HG03469 (cell line): ENCODE data around the gene LDAH.
"Not testable (repeated sequence)": the region's sequence is repeated elsewhere in the genome, so short reads cannot be mapped to it uniquely, and the experiment has no call there.

ENCODE experiments used
- ATAC-seq: cut with Tn5 transposase; IDR thresholded peaks from one replicate; pipeline ENCODE4 v1.9.1; 2021; ENCODE audit warnings: mild to moderate bottlenecking, moderate library complexity, moderate number of reproducible peaks; ENCODE audit not compliant: unreplicated experiment

Gene LDAH

DNA sequence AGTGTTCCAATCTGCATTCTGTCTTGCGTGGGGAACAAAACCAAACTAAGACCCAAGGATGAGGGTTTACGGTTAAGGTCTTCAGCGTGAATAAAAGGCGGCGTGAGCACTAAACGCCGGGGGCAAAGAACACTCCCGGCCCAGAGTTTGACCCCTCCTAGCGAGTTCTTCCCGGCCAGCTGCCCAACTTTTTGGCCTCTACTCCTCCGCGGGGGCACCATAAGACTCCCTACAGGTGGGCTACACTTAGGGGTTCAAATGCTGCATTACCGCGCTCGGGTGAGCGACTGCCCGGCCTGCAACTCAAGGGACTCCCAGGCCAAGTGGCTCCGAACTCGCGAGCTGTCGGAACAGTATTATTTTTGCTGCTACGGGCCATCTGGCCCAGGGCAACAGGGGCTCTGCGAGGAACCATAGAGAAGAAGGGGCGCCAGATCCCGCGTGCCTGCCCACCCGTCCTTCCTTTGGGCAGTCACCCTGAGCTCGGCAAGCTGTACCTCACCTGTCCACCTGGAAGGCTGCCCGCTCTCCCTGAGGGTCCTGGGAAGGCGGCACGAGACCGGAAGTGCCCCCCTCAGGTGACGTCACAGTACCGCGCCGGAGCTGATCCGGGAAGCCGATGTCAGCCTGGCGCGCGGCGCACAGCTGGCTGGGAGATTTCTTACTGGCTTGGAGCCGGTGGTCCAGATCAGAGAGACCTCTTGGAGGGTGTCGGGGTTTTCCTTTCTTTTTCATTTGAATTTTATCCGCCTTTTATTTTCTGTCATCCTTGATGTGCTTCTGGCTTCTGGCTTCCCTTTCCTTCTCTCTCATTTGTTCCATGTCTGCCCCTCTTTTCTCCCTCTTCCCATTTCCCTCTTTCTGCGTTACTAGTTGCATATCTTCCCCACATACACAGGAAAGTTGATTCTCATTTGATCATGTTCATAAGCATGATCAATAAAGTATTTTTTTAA is at the start of gene LDAH:
Gene LDAH (minus strand): TSS at position 567 of the 956 bp plus-strand sequence. CDS start 21,638 bp downstream, outside the sequence.
- peak; percentile 88 for ATAC-seq

DNA sequence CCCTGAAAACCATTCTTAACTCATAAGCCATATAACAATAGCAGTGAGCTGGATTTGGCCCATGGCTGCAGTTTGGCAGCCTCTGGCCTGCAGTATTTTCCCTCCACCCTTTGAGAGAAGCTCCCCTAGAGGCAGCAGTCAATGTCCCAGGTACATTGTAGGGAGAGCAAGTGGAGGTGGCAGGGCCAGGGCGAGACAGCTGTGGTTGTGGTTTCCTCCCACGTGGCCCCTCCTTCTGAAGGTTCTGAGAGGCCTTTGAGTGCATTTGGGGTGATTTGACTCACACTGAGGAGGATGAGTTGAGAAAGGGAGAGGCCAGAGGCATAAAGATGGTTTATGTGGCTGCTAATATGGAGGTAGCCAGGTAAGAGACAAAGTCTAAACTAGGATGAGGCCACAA is 45.5 kb upstream of the LDAH start:
- peak; percentile 97 for ATAC-seq

DNA sequence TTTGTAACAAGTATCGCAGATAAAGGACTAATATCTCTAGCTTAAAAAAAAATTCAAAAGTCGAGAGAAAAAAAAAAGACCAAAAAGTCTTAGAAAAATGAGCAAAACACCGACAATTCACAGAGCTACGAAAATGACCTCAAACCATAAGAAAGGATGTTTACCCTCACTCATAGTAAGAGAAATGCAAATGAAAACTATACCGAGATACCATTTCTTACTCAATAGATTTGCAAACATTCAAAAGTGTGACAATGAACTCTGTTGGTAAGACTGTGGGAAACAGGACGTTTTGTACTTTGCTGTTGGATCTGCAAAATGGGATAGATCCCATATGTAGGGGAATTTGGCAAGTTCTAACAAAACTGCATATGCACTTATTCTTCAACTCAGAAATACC is 39.9 kb upstream of the LDAH start:
- no peak for ATAC-seq

DNA sequence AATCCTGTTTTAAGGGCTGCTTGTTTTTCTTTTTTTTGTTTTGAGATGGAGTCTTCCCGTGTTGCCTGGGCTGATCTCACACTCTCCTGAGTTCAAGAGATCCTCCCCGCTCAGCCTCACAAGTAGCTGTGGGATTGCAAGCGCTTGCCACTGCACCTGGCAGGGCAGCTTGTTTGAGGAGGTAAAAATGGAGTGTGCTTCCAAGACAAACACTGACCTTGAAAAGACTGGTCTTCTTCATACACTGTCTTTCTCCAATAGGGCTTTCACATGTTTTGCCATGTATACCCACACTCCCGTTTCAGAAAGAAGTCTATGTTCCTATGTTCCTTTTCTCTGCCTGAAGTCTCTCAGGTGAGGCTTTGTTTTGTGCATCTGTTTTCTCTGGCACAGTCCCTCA is 32.6 kb upstream of the LDAH start:
- no peak for ATAC-seq

DNA sequence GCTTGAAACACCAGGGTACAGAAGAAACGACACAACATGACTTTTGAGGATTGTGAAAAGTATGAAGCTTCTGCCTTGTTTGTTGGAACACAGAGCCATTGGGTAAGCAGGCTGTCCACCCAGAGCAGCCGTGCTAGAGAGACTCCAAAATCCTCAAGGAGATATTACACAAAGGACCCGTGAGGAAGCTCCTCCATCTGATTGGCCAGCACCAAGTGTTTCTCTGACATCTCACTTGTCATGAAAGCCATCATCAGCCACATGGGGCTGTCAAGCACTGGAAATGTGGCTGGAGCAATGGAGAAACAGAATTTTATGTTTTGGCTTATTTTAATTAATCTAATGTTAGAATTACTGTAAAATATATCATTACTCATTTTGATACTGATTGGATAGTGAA is 29.8 kb upstream of the LDAH start:
- ATAC-seq, result no peak

DNA sequence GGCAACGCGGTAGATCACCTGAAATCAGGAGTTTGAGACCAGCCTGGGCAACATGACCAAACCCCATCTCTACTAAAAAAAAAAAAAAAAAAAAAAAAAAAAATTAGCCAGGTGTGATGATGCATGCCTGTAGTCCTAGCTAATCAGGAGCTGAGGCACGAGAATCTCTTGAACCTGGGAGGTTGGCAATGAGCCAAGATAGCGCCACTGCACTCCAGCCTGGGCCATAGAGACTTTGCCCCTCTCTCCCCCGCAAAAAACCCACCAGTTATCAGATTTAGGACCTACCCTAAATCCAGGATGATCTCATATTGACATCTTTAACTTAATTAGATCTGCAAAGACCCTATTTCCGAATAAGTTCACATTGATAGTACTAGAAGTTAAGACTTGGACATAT is 29.2 kb upstream of the LDAH start:
- no peak for ATAC-seq

DNA sequence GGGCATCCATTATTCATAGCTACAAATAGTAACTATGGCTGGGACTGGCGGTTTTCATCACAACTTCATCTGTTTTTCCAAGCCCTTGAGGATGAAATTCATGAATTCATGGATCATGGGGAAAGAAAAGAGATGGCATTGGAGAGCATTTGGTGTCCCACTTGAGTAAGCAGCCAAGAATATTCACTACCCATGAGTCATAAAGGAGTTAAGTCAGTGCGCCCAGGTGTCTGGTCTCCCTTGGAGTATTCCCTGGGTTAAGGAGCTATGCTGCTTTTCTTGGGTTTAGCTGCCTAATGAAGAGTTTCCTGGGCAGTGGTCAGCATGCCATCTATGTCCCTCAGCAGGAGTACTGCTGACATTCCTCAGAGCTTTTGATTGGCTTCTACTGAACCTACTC is 21.3 kb upstream of the LDAH start:
- ATAC-seq, result no peak

DNA sequence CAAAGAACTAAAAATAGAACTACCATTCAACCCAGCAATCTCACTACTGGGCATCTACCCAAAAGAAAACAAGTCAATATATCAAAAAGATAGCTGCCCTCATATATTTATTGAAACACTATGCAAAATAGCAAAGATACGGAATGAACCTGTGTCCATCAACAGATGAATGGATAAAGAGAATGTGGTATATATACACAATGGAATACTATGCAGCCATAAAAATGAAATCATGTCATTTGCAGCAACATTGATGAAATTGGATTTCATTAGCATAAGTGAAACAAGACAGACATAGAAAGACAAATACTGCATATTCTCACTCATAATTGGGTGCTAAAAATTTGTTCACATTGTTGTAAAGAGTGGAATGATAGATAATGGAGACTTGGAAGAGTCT is 16.2 kb upstream of the LDAH start:
- no peak for ATAC-seq

DNA sequence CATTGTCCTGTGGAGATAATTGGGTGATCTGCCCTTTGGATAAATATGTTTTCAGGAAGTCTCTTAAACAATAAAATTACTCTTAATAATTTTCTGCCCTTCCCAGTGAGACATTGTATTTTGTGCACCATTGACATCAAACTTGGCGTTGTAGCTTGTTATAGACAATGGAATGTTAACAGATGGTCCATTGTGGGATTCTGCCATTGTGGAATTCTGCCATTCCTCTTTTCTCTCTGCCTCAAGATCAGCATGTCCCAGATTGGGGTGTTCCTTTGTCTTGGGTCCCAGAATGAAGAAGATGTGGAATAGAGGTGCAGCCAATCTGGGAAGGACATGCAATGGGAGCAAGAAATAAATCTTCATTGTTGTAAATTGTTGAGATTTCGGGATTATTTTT is 15.1 kb upstream of the LDAH start:
- ATAC-seq, result no peak

DNA sequence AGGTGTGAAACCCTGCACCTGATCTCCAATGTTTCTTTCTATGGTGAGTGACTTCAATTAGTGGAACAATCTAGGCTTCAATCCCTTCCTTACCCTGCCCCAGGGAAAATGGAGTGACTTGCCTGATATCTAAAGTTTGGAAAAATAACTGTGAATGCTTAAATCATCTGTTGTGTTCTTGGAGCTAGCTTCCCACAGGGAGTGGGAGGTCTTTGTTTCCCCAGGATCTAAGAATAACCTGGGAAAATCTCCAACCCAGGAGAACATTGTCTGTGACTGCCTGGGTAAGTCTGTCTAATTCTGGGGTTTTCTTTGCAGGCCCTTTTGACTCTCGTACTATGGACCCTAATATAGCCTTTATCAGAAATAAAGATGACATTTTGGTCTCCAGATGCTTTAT is 13.6 kb upstream of the LDAH start:
- ATAC-seq, result no peak

DNA sequence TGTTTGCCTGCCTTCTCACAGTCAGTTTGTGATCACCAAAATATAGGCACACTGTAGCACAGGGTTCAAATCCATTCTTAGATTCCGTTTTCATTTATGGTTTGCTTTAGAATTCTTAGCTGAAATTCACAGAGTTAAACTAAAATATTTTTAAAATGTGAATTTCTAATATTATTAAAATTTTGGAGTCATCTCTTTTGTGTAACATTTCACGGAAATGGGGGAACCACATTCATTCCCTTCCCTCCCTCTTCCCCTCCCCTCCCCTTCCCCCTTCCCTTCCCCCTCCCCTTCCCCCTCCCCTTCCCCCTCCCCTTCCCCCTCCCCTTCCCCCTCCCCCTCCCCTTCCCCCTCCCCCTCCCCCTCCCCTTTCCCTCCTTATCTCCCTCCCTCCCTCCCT is 11.4 kb upstream of the LDAH start:
- no peak for ATAC-seq

DNA sequence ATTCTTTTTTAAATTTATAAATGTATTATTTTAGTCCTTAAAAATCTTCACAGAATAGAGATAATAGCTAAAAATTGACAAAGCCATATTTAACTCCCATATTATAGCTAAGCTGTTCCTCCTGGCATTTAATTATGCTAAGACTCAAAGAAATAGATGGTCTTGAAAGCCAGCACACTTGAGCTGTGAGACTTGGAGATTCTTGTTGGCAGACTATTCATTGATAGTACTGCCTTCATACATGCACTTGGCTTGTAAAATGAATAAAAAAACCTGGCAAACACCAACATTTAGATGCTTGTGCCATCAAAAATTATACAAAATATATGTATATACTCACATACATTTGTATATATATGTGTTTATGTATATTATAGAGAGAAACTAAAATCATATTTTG is 9.7 kb upstream of the LDAH start:
- no peak for ATAC-seq

DNA sequence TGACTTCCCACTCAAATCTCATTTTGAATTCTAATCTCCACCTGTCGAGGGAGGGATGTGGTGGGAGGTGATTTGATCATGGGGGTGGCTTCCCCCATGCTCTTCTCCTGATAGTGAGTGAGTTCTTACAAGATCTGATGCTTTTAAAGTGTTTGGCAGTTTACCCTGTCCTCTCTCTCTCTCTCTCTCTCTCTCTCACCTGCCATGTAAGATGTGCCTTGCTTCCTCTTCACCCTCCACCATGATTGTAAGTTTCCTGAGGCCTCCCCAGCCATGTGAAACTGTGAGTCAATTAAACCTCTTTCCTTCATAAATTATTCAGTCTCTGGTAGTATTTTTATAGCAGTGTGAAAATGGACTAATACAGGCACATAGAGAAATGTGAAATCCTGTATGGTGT is 7.0 kb upstream of the LDAH start:
- ATAC-seq, result no peak

DNA sequence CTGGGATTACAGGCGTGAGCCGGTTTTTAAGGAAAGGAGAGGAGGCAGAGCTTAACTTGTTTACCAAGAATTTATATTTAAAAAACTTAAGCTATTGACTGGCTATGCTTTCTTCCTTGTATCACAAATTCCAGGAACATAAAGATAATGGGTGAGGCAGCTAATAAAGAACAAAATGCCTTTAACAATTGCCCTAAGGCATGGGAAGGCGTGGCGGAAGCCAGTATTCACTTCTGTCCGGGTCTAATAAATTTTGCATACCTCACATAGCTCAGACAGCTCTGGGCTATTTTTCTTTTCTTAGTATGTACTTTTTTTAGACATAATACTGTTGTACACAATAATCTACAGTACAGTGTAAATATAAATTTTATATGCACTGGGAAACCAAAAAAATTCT is 1.0 kb upstream of the LDAH start:
- no peak for ATAC-seq

DNA sequence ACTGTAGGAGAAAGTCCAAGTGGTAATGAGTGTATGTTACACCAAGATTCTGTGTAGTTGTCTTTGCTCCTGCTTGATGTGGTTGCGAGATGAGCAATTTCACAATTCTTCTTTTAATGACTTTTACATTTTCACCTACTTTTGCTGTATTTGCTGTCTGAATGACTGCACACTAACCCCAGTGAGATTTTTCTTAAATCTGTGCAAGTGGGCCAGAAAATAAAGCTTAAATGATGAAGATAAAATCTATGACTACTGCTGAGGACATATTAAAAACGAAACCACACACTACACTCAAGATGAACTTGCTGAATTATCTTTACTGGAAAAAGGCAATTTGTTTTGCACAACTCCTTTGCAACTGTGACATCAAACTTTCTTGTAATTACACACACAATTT is 4.1 kb downstream of the LDAH start:
- ATAC-seq, result no peak

DNA sequence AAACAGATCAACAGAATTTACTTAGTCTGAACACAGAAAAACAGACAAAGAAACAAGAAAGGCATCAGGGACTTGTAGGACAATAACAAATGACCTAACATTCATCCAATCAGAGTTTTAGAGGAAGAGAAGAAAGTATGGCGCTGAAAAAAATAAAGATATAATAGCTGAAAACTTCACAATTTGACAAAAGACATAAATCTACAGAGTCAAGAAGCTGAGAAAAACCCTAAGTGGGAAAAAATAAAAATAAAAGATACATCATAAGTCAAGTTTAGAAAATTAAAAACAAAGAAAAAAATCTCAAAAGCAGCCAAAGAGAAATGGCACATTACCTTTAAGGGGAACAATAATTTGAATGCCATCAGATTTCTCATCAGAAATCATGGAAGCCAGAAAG is 7.7 kb downstream of the LDAH start:
- ATAC-seq, result no peak

DNA sequence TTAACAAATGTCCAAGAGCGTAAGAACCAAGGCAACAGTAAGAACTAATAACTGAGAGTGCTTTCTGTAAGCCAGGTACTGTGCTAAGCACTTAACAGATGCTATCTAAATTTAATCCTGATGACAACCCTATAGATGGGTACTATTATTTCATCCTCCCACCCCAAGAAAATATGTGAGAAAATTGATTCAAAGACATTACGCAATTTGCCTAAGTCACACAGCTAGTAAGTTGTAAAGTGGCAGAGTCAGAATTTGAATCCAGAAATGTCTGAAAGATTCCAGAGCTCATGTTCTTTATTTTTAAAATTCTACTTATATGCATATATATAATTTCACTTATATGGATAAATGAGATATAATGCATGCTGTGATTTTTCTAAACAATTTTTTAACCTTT is 10.1 kb downstream of the LDAH start:
- no peak for ATAC-seq

DNA sequence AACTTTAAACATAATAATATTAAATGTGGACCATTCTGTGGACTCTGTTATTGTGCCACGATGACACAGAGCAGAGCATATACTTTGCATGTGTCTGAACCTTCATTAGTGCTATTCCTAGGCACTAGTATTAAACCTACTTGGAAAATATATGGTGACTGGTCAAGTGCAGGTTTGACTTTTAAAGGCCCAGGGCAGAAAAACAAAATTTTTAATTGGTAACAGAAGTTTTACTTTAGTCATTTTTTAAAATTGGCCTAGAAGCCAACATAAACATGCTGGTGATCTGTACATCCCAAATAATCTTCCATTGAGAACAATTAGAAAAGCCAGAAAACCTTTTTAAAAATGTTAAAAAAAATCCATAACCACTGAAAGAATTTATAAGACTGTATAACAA is 16.6 kb downstream of the LDAH start:
- no peak for ATAC-seq

DNA sequence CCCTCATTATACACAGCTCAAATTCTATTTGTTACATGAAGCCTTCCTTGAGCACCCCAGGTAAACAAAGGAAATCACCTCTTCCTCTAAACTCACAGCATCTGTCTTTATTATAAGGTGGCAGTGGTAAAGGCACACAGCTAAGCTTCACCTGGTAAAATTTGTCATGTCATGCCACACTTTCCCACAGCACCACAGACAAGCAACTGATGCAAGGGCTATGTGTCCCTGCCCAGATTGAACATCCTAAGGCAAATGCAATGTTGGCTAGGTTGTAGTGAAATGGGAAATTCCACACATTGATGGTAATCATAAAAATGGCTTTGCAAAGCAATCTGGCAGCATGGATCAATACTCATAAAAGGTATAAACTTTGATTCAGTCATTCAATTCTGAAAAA is 18.9 kb downstream of the LDAH start:
- no peak for ATAC-seq

DNA sequence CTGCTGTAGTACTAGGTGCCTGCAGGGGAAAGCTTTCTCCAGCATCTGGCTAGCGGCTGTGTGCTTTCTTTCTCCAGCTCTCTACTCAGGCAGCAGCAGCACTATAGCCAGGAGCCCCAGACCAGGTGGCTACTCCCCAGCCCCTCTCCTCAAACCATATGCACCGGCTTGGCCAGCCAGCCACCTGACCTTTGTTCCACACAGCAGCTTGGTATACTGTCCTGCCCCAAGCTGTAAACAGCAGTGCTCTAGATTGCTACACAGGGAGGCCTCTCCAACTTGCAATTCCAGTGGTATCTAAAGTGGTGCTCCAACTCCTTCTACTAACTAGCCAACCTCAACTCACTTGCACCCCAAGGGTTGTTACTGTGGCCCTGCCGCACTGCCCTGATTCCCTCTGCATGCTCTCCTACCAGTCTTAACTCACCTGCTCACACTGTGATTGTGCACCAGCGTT is 19.6 kb downstream of the LDAH start:
- ATAC-seq, result no peak

DNA sequence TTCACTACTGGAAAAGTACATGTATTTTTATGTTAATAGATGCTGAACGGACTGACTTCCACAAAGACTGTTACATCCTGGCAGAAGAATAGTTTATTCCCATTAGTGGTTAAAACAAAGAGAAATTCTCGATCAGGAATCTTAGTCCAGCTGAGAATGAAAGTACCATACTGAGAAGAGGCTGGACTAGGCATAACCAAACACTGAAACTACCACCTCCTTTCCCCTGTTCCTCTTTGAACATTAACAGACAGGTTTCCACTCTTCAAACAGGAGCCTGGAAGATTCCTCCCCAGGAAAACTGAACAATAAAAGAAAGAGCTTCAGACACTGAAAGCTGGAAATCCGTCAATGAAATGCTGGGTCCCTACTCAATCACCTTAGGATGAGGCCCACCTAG is 25.8 kb downstream of the LDAH start:
- no peak for ATAC-seq

DNA sequence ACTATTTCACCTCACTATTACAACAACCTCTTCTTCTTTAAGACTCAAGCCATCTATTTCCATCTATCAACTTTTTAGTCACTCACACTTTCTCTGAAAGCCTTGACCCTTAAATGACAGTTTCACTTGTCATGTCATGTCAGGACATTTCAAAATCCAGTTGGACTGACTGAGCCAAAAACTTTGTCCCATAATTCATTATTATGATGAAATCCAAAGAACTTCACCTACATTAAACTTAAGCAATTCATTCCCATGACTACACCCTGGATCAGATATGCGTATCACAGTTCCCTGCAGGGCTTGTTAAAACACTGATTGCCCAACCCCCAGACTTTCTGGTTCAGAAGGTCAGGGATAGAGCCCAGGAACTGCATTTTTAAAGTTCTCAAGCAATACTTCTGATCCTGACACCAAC is 26.5 kb downstream of the LDAH start:
- no peak for ATAC-seq

DNA sequence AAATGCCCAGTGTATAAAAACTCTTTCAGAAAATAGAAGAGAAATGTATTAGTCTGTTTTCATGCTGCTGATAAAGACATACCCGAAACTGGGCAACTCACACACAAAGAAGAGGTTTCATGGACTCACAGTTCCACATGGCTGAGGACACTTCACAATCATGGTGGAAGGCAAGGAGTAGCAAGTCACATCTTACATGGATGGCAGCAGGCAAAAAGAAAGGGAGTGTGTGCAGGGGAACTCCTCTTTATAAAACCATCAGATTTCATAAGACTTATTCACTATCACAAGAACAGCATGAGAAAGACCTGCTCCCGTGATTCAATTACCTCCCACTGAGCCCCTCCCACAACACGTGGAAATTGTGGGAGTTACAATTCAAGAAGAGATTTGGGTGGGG is 29.0 kb downstream of the LDAH start:
- not testable (repeated sequence) for ATAC-seq
